ENCODE data around the gene PAFAH2.

PAFAH2 gene

DNA sequence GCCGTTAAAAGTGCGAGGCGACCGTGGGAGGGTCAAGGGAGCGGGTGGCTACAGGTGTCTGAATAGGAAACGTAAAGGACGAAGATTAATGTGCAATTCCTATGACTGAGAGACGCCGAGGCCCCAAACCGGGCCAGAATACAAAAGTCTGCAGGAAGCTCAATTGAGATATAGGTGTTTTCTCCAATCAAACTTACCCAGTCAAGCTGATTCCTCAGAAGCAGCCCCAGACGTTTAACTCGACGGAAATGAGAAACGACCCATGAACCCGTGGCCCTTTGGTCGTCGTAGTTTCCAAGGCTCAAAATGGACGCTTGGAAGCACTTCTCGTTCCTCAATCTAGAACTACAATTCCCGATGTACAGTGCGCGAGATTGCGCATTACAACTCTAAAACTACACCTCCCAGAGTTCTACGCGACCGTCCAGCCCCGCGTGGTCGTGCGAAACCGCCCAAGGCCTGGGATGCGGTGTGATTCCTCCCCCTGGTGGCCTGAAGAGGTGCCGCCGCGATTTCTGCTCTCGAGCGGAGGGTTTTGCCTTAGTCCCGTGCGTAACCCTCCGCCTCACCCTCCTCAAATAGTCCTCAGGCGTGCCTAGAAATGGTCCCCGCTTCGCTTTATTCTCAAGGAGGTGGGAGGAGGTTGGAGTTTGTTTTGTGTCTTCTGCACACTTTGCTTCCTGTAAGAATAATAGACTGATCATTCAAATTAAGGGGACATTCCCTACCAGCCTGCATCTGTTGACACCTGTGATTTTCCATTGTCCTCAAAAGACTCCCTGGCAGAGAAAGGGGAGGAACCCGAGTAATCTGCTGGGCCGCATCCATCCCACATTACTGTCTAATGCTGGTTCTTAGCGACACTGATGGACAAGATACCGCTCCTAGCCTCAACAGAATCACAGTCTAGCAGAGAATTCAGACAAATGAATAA lies at the start of gene PAFAH2:
TSS of gene PAFAH2 (minus strand) at position 236 of the 934 bp plus-strand sequence. CDS start 7,247 bp downstream, outside the sequence.
- peak; percentile 98 for DNase-seq

GRCh38 chr1:26047278-26047874 lies 49.5 kb upstream of the PAFAH2 start:
- no peak for DNase-seq

GRCh38 chr1:26046246-26047095 lies 48.6 kb upstream of the PAFAH2 start:
- DNase-seq = no peak

DNA sequence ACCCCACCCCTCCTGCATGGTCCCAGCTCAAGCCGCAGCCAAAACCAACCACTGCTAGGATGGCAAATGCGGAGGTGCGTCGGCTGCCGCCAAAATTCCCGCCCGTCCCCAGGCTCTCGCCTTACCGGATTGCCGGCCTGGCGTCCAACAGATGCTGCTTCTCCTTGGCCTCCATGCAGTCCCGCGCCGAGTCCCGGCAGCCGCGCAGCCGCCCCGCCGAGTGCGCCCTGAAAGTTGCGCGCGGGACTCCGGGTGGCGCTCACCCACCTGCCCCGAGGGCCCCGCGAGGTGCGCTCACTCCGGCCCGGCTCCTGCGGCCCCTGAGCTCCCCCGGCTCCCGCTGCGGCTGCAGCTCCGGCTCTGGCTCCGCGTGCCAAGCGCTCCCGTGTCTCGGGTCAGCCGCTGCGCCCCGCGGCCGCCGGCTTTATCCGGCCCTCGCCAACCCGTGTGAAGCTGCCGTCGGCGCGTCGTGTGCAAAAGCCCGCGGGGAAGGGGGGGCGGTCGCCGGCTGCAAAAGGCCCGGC lies 47.9 kb upstream of the PAFAH2 start, which contains the start of gene SLC30A2:
TSS of gene SLC30A2 (minus strand) at position 397 of the 524 bp plus-strand sequence. CDS start at position 175, 222 bp downstream.
- DNase-seq = no peak

- no peak for DNase-seq
Measured at GRCh38 chr1:26044971-26045721, 47.3 kb upstream of the PAFAH2 start.

DNA sequence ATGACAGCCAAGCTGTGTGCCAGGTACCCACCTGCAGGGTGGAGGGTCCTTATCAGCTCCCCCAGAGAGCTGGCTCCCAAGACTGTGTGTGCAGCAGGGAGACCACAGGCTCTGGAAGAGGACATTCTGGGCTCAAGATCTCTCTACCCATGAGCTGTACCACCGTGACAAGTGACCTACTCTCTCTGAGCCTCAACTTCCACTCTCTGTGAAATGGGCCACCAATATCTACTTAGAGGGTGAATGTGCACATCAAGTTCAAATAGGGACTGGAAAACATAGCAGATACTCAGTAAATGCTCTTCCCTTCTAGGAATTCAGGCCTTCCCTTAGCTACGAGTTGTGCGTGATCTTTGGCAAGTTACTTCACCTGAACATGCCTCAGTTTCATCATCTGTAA lies 46.6 kb upstream of the PAFAH2 start:
- DNase-seq = no peak

DNA sequence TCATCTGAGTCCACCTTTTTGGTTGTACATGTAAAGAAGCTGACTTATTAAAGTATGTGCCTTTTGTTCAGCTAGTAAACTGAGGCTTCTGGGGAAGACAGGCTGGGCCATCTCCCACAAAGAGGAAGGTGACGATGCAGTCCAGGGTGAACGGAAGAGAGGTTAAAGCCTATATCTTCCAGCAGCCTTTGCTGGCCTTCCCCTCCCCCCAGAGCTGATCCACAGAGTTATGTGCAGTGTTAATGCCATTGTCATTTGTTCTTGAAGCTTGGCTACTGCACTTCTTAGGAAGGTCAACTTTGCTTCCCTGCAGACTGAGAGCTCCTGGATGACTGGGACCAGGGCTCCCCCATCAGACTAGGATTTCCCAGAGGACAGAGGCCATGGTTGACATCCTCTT lies 45.9 kb upstream of the PAFAH2 start:
- DNase-seq = no peak

- no peak for DNase-seq
Measured at GRCh38 chr1:26041978-26042377, 44.1 kb upstream of the PAFAH2 start.

GRCh38 chr1:26041401-26041800 lies 43.5 kb upstream of the PAFAH2 start:
- DNase-seq = no peak

DNA sequence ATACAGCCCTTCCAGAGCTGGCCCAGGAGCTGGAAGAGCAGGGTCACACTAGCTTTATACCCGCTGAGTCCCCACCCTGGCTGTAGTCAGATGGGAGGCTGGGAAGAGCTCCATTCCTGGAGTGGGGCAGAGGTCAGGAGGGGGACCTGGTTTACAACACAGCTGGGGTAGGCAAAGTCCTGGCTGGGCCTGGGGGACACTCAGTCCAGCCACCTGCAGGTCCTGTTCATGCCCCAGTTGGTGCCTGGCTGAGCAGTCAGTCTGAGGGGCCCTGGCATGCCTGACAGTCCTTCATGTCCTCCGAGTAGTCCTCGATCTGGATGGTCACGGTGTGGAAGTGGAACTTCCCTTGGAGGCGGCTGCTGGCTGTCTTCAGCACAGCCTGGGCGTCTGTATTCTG lies 41.0 kb upstream of the PAFAH2 start:
- DNase-seq = no peak

GRCh38 chr1:26038477-26038876 lies 40.6 kb upstream of the PAFAH2 start:
- DNase-seq = no peak

- DNase-seq = no peak
Measured at GRCh38 chr1:26037904-26038303, 40.0 kb upstream of the PAFAH2 start.

- DNase-seq = no peak
Measured at GRCh38 chr1:26036756-26037281, 39.0 kb upstream of the PAFAH2 start.

- DNase-seq = peak; percentile 76
Measured at GRCh38 chr1:26035959-26036755, 38.3 kb upstream of the PAFAH2 start.

DNA sequence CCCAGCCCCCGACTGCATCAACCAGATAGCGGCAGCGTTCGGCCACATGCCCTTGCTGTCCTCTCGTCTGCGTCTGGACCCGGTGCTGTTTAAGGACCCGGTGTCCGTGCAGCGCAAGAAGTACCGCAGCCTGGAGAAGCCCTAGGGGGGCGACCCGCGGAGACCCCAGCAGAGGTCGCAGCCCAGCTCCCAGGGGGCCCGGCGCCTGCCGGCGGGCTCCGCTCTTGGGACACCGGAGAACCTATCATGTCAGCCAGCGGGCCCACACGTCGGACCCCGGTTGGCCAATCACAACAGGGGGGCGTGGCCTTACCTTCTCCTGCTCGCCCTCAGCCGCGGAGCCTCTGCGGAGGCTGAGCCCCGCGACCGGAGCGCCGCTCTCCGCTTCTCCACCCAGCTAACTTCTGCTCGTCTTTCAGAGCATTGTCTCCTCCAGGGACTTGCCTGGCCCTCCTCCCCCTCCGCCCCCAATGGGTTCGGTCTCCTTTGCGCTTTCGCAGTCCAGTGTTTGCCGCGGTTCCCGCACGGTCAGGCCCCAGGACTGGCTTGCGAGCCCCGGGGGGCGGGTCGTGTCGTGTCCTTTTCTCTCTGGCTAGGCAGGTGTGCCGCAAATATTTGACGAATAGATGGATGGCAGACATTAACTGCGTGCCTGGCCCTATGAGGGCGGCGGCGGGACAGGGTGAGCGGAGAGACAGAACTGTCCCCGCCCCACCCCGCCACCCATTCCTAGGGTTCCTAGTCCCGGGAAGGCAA lies 37.5 kb upstream of the PAFAH2 start:
- DNase-seq = peak; percentile 95

DNA sequence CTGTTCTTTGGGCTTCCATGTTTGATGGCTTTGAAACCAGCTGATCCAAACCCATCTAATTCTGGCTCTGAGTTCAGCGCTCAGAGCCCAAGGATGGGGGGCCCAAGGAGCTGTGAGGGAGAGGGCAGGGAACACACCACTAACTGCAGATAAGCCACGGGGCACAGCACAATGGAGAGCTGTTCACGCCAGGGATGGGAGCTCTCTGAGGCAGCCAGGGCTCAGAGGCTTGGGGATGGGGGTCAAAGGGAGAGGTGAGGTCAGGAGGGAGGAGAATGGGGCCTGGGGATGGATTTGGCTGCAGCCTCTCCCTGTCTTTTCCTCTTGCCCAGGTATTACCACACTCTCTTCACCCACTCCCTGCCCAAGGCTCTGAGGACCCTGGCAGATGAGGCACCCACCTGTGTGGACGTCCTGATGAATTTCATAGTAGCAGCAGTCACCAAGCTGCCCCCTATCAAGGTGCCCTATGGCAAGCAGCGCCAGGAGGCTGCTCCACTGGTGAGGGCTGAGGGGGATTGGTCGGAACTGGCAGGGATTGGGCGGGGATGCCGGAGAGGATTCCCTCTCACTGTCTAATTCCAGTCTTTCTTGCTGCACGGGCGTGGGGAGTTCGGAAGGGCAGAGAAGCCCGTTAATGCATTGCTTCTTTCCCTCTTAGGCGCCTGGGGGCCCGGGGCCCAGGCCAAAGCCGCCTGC lies 36.8 kb upstream of the PAFAH2 start:
- DNase-seq = no peak

- no peak for DNase-seq
Measured at GRCh38 chr1:26032656-26033357, 34.9 kb upstream of the PAFAH2 start.

DNA sequence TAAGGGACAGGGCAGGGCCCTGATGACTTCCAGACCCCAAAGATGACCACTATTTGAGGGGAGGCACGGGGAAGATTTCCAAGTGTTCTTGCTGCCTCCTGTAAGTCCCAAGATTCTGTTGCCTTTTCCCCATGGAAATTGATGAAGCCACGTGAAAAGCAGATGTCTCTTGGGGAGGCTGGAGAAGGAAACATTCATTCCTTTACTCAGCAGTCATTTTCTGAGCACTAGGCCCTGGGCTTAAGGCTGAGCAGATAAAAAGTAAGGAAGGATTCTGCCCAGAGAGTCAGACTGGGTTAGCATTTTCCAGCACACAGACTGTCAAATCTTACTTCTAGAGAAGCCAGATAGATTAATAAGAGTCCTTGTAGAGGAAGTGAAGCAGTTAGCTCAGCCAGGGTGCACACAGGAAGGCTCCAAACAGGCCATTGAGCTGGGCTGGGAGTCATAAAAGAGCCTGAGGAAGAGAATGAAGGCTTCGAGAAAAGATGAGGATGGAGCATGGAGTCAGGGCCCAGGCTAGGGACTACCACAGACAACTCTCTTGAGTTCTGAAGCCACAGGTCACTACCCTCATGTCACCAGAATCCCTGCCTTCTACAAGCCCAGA lies 33.9 kb upstream of the PAFAH2 start:
- DNase-seq = no peak

Data from activated CD4-positive, alpha-beta T cell treated with anti-CD3 and anti-CD28 coated beads, Interleukin-10, Interleukin-2, amounts not matched to agents 100 ng/mL and 50 ng/mL, durations not matched to agents 16 hours and 8 hours (primary cell).